Left kidney (tissue), 2 donors: ENCODE results near the gene IL17RA. TPM values are rescaled to one million over a fixed set of nuclear protein-coding genes. Genes with fewer than 3 reads are reported as not detected.

Experiments used
- DNase-seq: peaks from one replicate; pipeline ENCODE4 v3.0.0-alpha.2; 2013
- polyA plus RNA-seq: library from polyadenylated mRNA; unstranded; fragments of 120-200 nt; gene quantifications from one replicate; pipeline ENCODE4 v1.2.1, GENCODE V29; 2013; ENCODE audit not compliant: insufficient read length

Gene IL17RA
- polyA plus RNA-seq, 1 donor, result 5.2 TPM

- no peak for DNase-seq
Measured at GRCh38 chr22:17083255-17083654, 1.5 kb upstream of the IL17RA start.

- DNase-seq, result no peak
Measured at GRCh38 chr22:17083811-17084441, 874 bp upstream of the IL17RA start.

DNA sequence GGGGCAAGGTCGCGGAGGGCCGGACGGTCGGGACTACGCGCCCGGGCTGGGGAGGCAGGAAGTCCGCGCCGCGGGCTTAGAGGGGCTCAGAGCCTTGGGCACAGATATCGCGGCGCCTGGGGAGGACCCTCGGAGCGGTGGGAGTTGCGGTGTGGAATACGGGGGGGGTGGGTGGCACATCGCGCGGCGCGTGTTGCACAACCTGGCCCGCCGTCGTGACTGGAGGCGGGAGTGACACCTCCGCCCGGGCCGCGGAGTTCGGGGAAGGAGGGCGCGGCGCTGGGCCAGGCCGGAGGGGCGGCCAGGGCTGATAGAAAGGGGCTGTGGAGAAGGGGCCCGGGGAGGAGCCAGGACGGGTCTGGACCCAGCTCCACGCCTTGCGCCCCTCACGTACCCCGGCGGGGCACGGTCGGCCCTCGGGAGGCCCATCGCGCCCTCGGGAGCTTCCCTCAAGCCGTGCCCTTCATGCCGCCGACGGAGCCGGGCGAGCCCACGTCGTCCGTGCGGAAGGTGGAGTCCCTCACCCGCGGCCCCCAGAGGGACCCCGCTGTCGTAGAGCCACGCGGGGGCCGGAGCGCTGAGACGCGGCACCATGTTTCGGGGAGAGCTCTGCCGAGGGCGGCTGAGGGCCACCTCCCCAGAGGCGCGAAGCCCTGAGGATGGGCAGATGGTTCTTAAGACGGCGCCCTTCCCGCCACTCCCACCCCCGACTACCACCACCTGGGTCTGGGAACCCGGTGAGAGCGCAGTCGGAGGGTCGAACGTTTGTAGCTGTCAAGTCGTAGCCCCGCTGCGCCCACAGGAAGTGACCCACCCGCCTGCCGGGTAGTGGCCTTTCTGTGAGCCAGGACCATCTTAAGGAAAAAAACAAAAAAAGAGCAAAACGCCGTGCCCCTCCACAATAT is 729 bp downstream of the IL17RA start:
- no peak for DNase-seq

- DNase-seq, result no peak
Measured at GRCh38 chr22:17086296-17086695, 1.5 kb downstream of the IL17RA start.

- no peak for DNase-seq
Measured at GRCh38 chr22:17086788-17087497, 2.1 kb downstream of the IL17RA start.

DNA sequence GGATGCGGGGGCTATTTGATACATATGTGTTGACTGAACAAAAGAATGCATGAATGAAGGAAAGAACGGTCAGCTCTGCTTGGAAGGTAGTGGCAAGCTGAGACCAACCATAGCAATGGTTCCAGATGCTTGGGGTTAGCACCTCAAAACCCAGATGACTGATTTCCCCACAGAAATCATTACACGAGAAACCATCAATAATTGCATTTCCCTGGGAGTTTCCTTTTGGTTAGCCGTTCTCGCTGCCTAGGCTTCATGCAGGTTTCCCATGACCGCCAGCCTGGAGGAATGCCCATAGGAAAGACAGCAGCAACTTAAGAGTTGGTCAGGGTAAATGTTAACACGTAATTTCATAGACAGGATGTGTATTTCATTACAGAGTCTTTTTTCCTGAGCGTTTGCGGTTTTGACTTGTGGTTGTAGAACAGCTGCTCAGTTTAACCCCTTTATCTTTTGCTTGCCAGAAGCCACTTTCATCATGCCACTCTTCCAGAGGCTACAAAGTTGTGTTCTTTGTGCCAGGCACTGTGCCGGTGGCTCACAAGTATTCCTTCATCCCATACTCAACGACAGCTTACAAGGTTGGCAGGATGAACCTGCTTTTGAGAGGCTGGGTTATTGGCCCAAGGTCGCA is 2.8 kb downstream of the IL17RA start:
- DNase-seq, result no peak

GRCh38 chr22:17090550-17090949 is 5.8 kb downstream of the IL17RA start:
- DNase-seq, result no peak

DNA sequence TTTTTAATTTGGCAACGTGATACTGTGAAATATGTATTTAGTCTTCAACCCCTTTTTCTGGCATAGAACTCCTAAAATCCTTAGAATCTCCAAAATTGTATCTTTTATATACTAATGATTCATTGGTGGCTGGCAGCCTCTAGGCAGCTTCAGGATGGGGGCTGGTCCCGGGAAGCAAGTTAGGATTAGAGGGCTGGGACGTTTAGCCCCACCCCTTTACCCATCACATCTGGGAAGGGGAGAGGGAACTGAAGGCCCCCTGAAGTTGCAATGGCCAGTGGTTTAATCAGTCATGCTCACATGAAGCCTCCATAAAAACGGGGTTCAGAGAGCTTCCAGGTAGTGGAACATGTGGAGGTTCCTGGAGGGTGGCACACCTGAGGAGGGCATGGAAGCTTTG is 7.1 kb downstream of the IL17RA start:
- DNase-seq, result no peak

- DNase-seq, result no peak
Measured at GRCh38 chr22:17093081-17093480, 8.3 kb downstream of the IL17RA start.

DNA sequence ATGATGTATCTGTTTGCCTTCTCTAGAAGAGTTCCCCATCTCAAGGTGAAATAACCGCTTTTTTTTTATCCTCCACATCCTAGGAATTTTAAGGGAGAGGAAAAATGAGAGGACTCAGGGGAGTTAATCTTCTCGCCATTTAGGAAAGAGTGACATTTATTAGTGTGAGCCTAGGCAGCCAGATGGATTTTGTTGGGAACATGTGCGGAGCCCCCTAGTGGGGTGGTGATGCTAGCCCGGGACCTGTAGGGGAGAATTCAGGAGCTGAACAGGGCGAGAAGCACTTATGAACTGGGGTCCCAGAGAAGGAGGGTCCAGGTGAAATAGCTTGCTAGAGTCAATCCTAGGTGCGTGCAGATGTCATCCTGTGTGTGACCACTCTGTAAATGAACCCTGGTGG is 10.7 kb downstream of the IL17RA start:
- DNase-seq, result no peak

DNA sequence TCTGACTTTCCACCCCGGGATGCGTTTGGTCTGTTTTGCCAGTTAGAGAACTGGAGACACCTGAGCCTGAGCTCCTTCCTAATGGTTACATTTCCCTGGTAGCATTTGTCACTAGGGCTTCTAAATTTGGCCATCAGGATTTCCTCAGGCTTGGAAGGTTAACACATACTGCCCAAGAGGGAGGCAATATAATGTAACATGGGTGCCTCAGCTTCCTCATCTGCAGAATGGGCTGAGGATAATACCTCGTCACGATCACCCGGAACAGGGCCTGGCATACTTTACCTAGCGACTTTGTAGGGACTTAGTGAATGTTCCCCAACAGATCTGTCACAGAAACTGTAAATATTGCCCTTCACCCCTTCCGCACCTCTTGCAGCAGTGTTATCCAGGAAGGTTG is 11.3 kb downstream of the IL17RA start:
- no peak for DNase-seq

DNA sequence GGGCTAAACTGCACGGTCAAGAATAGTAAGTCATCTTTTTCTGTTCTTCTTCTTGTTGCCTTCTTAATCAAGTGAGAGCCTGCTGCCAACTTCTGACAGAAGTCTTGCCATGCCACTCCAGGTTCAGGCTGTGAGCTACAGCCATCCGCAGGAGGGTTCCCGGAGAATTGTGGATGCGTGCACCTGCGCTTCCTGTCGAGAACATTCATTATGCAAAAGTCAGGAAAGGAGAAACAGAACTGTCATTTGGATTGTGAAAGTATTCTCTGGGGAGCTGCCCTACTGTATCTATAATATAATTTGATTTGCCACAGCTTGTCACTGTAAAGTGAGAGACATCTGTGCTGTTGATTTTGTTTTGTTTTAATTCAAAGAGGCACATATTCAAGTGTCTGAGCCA is 12.3 kb downstream of the IL17RA start:
- no peak for DNase-seq

- DNase-seq, result no peak
Measured at GRCh38 chr22:17097701-17098100, 12.9 kb downstream of the IL17RA start.

- DNase-seq, result no peak
Measured at GRCh38 chr22:17098379-17098819, 13.6 kb downstream of the IL17RA start.

DNA sequence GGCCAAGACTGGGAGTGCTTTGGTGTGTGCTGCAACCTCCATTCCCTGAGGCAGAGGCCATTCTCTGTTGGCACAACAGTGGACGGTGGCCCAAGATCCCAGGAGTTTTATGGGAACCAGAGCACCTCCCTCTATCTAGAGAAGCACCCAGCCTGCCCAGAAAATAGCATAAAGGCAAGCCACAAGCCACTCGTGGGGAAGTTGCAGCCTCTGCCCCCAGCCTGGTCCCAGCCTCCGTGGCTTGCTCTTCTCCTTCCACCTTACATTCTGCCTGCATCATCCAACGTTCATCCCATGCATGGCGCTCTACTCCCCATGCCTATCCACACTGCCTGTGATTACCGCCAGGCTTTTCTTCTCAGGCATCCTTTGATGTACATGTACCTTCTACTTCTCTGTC is 15.8 kb downstream of the IL17RA start:
- no peak for DNase-seq

- no peak for DNase-seq
Measured at GRCh38 chr22:17101475-17102296, 16.9 kb downstream of the IL17RA start.

DNA sequence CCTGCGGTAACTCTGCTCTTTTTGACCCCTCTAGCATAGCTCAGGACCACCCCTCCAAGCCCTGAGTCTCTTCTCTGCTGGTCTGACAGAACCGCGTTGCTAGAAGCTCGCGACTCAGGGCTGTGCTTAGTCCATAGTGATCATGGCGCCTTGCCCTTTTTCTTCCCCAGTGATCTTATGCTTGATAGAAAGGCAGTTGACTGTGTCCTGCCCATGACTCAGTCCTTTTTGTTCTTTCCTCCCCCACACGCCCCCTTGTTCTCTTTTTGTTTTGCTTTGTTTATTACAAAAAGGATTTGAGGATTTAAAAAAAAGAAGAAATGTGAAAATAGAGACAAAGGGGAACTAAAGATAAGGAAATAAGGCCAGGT is 17.5 kb downstream of the IL17RA start:
- no peak for DNase-seq

DNA sequence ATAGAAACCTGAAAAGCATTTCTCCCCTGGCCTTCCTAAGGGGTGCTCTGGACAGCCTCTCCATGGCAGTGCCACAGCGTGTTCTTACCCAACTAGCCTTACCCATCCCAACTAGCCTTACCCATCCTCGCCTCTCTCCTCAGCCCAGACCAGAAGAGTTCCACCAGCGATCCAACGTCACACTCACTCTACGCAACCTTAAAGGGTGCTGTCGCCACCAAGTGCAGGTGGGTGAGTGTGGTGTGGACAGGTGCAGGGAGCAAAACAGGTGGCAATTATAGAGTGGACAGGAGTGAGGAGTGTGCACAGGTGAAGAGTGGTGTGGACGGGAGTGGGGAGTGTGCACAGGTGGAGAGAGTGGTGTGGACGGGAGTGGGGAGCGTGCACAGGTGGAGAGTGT is 18.6 kb downstream of the IL17RA start:
- no peak for DNase-seq

DNA sequence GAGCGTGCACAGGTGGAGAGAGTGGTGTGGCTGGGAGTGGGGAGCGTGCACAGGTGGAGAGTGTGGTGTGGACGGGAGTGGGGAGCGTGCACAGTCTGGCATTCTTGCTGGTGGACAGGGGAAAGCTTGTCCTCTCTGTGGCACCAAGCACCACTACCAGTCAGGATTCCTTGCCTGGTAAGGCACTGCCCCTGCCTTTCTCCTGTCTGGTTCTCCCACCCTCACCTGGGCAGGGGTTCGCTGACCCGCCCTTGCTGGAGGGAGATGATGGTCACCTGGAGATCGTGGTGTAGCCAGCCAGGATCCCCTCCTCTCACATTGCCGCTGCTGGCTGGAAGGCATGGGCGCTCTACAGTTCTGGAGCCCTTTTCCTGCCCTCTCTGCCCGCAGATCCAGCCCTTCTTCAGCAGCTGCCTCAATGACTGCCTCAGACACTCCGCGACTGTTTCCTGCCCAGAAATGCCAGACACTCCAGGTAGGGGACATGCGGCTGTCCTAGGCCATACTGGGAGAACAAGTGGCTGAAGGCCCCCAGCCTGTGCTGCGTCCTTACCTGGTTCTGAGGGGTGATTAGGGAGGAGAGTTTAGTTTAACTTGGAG is 19.6 kb downstream of the IL17RA start:
- no peak for DNase-seq

GRCh38 chr22:17105143-17106129 is 20.6 kb downstream of the IL17RA start:
- DNase-seq, result no peak
